ENCODE measurements around the gene KLF6. TPM values are rescaled to one million over a fixed set of nuclear protein-coding genes. Genes with fewer than 3 reads are reported as not detected.

The KLF6 gene
- total RNA-seq, 1 donor from 2014 or later, result 242 TPM

DNA sequence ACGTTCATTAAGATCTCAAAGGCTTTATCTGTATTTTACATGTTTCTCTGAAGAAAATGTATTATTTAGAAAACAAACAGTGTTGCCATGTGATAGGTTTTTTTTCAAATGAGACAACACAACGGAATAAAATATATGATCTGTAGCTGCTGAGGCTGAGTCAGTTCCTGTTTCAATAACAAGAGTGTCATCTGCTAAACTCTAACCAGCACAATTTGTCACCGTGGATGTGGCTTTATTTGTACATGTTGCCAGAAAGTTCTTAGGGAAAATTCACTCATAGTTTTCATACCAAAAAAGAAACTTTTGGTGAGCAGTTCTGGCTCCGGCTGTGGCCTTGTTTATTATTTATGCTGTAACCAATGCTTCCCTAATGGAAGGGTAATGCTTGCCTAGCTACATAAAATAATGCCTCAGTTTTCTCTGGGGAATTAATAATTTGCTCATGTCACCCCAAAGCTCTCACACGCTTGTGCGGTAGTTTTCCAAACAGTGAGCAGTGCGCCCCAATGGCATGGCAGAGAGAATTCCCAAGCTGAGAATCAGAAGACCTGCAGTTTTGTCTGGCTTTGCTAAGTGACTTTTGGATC is 20.3 kb upstream of the KLF6 start:
- intact Hi-C loops (cut with DNase I), result no loop called here
- Histone ChIP-seq H3K27me3 (ENCODE audit: low read depth) (no peaks in the 10 kb centered on the region), H3K36me3 (no peaks in the 10 kb centered on the region), H3K4me3 (no peak overlapping the region), H3K4me1 (peaks cover 68% of the 10 kb centered on the region), H3K9me3 (no peaks in the 10 kb centered on the region), H3K27ac (peak overlapping the region; percentile 89)
- DNase-seq (no peak), ATAC-seq (peak; percentile 41 to 52)
- TF ChIP-seq, protein P1, sequence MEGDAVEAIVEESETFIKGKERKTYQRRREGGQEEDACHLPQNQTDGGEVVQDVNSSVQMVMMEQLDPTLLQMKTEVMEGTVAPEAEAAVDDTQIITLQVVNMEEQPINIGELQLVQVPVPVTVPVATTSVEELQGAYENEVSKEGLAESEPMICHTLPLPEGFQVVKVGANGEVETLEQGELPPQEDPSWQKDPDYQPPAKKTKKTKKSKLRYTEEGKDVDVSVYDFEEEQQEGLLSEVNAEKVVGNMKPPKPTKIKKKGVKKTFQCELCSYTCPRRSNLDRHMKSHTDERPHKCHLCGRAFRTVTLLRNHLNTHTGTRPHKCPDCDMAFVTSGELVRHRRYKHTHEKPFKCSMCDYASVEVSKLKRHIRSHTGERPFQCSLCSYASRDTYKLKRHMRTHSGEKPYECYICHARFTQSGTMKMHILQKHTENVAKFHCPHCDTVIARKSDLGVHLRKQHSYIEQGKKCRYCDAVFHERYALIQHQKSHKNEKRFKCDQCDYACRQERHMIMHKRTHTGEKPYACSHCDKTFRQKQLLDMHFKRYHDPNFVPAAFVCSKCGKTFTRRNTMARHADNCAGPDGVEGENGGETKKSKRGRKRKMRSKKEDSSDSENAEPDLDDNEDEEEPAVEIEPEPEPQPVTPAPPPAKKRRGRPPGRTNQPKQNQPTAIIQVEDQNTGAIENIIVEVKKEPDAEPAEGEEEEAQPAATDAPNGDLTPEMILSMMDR (IDR thresholded peaks at IDR 0.05), result no peak

DNA sequence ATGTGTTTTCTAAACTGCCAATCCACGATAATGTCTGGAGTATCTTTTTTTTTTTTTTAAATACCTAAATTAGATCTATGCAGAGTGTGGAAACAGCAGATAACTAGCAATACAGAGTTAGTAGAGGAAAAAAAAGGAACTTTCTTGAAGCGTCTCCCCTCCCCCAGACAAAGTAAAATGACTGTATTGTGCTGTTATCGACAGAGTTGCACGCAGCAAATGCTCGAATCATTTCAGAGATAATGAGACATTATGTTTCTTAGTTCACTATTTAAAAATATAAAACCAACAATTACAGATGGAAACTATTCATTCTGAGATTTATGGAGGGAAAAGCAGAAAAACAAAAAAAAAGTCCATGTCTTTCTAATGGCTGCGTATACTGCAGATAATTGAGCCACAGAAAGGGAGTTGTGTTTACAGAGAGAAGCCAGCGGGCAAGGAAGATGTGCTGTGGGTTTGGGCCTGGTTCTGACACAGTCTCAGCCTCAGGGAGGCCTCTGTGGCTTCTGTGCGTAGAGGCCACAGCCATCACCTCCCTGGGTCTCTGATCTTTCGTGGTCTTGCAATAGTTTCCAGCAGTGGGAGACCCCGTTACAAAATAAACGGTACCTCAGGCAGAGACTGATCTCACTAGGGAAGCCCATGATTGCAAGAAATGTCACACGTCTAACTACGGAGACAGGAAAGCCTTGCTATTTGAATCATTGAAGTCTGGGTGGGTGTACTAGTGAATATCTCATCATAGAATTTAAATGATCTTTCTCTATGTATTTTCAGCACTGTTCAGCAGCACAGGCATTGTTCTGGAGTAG is 19.1 kb upstream of the KLF6 start:
- Histone ChIP-seq H3K4me1 (peaks cover 56% of the 10 kb centered on the region), H3K27me3 (ENCODE audit: low read depth) (no peaks in the 10 kb centered on the region), H3K27ac (peak overlapping the region; percentile 89), H3K36me3 (no peaks in the 10 kb centered on the region), H3K4me3 (no peak overlapping the region), H3K9me3 (no peaks in the 10 kb centered on the region)
- ATAC-seq, result peak in 1 of 2 donors; percentile 2
- DNase-seq, result no peak
- TF ChIP-seq, protein P1 (IDR thresholded peaks at IDR 0.05), result no peak
- intact Hi-C loops (cut with DNase I), result no loop called here

DNA sequence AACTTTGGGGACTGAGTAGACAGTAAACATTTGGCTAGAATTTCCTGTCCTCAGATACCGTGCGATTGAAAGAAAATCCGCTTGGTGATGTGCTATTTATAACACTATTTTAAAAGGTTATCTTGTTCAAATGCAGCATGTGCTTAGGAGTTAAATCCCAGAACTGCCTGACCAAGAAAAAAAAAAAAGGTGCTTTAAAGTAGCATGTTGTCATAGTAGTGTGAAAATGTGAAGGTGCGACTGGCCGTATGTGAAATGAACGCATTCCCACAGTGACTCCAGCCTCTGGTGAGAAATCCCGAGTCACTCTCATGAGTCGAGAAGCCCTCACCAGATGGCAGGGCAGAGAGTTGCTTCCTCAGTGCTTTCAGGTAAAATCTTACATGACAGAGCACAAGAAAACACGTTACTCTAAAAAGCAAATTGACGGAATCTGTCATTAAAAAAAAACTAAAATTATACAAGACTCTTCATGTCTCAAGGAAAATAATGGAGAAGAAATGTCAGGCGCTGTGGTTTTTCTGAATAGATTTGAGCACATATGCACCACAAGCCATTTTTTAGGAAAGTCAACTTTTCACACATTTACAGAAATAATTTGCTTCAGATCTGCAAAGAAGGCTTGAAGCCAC is 18.4 kb upstream of the KLF6 start:
- peaks cover 49% of the 10 kb centered on the region for H3K4me1 ChIP-seq
- intact Hi-C loops (cut with DNase I), result no loop called here
- no peak for ATAC-seq
- TF ChIP-seq, protein P1 (IDR thresholded peaks at IDR 0.05), result no peak
- no peaks in the 10 kb centered on the region for H3K36me3 ChIP-seq
- no peak overlapping the region for H3K4me3 ChIP-seq
- no peaks in the 10 kb centered on the region for H3K9me3 ChIP-seq
- DNase-seq, result no peak
- H3K27me3 ChIP-seq (ENCODE audit: low read depth), result no peaks in the 10 kb centered on the region
- peak overlapping the region; percentile 89 for H3K27ac ChIP-seq

DNA sequence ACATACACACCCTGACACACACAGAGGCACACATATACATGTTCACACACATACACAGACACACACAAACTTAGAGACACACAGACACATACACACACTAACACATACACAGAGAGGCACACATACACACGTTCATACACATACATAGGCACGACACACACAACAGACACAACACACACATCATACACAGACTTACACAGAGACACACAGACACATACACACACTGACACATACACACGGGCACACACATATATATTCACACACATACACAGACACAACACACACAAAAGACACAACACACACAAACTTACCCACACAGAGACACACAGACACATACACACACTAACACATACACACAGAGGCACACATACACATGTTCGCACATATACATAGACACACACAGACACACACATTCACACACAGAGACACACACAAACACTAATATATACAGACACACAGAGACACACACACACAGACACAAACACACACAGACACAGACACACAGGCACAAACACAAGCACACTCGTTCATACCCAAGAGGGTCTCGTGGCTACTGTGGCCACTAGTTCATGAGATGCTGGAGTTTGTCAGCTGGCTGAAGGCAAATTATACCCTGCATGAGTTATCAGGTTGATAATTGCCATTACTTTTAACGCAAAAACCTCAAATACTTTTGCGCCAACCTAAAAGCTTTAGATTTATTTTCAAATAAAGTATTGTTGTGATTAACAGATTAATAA is 17.7 kb upstream of the KLF6 start:
- intact Hi-C loops (cut with DNase I), result no loop called here
- Histone ChIP-seq H3K27ac (no peak overlapping the region), H3K27me3 (ENCODE audit: low read depth) (no peaks in the 10 kb centered on the region), H3K4me1 (peaks cover 42% of the 10 kb centered on the region), H3K36me3 (no peaks in the 10 kb centered on the region), H3K4me3 (no peak overlapping the region), H3K9me3 (no peaks in the 10 kb centered on the region)
- TF ChIP-seq, protein P1 (IDR thresholded peaks at IDR 0.05), result no peak
- DNase-seq, result no peak
- ATAC-seq, result no peak

DNA sequence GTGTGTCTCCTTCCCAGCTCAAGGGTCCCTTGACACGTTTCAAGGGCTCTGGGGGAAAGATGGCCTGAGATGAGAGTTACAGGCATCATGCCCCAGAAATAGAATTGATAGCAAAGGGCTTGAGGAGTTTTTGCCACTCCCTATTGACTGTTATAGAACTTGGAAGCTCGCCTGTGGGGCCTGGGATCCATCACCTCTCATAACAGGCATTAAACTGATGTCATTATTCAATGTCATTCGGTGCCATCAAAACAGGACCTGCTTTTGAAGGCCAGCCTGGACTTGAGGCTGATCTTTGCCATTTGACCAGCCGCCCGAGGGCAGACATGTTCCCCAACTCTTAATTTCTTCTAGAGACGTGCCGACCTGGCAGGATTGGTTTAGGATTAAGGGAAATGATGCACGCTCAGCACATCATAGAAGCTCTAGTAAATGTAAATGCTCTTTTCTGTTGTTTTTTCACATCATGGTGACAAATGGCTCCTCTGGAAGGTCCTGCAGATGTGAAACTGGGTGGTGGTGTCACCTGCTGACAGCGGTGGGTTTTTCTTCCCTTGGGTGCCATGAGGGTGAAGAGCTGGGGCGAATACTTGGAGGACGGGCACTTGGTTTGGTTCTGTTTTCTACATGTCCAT is 16.7 kb upstream of the KLF6 start:
- Histone ChIP-seq H3K27me3 (ENCODE audit: low read depth) (no peaks in the 10 kb centered on the region), H3K36me3 (no peaks in the 10 kb centered on the region), H3K9me3 (no peaks in the 10 kb centered on the region), H3K27ac (no peak overlapping the region), H3K4me3 (no peak overlapping the region), H3K4me1 (peaks cover 31% of the 10 kb centered on the region)
- TF ChIP-seq, protein P1 (IDR thresholded peaks at IDR 0.05), result no peak
- DNase-seq, result no peak
- no peak for ATAC-seq
- intact Hi-C loops (cut with DNase I), result no loop called here
